Measurements from ENCODE around the gene LRP5.
A peak's percentile ranks its signal among the peaks of the same experiment; 100 is the strongest.

LRP5 gene

GRCh38 chr11:68347841-68348240 is 35.5 kb downstream of the LRP5 start:
- no peak for DNase-seq

- DNase-seq: no peak
Observed at GRCh38 chr11:68349461-68350249, 37.3 kb downstream of the LRP5 start.

- DNase-seq: no peak
Observed at GRCh38 chr11:68350759-68351449, 38.5 kb downstream of the LRP5 start.

GRCh38 chr11:68351450-68352275 is 39.3 kb downstream of the LRP5 start:
- DNase-seq: no peak

- DNase-seq: no peak
Observed at GRCh38 chr11:68352591-68352990, 40.2 kb downstream of the LRP5 start.

GRCh38 chr11:68353118-68353517 is 40.7 kb downstream of the LRP5 start:
- no peak for DNase-seq

- no peak for DNase-seq
Observed at GRCh38 chr11:68353669-68354068, 41.3 kb downstream of the LRP5 start.

- DNase-seq: peak; percentile 68
Observed at GRCh38 chr11:68354148-68354872, 41.9 kb downstream of the LRP5 start.

- DNase-seq: no peak
Observed at GRCh38 chr11:68355471-68355870, 43.1 kb downstream of the LRP5 start.

GRCh38 chr11:68357568-68357967 is 45.2 kb downstream of the LRP5 start:
- no peak for DNase-seq

- DNase-seq: no peak
Observed at GRCh38 chr11:68358416-68358815, 46.0 kb downstream of the LRP5 start.

- DNase-seq: no peak
Observed at GRCh38 chr11:68361702-68362101, 49.3 kb downstream of the LRP5 start.

GRCh38 chr11:68362801-68363379 is 50.5 kb downstream of the LRP5 start:
- DNase-seq: no peak

- no peak for DNase-seq
Observed at GRCh38 chr11:68363776-68364175, 51.4 kb downstream of the LRP5 start.

GRCh38 chr11:68364581-68364980 is 52.2 kb downstream of the LRP5 start:
- no peak for DNase-seq

GRCh38 chr11:68365943-68366435 is 53.6 kb downstream of the LRP5 start:
- DNase-seq: no peak

- no peak for DNase-seq
Observed at GRCh38 chr11:68367252-68367651, 54.9 kb downstream of the LRP5 start.

GRCh38 chr11:68369756-68370155 is 57.4 kb downstream of the LRP5 start:
- DNase-seq: no peak

- DNase-seq: no peak
Observed at GRCh38 chr11:68370211-68371111, 58.1 kb downstream of the LRP5 start.

GRCh38 chr11:68371171-68372041 is 59.0 kb downstream of the LRP5 start:
- no peak for DNase-seq
